GM23338 (cell line): ENCODE results near the gene SLAIN1. TPM values are rescaled to one million over a fixed set of nuclear protein-coding genes. Genes with fewer than 3 reads are reported as not detected.

Experiments used
- ATAC-seq: fragments of 200-7000 bp; cut with Tn5 transposase; 3 replicates; pipeline ENCODE4 v1.9.1; 2020
- DNase-seq: peaks from one replicate; pipeline ENCODE4 v3.0.0-alpha.2; 2015; ENCODE audit warnings: low spot score
- H2AFZ ChIP-seq: fragments of 200-600 bp; sonication (generic); 2 replicates; pipeline ENCODE4 v1.8.0; 2016; ENCODE audit warnings: antibody characterized with exemption, mild to moderate bottlenecking, moderate library complexity
- H3F3A ChIP-seq: fragments of 200-600 bp; sonication (generic); replicated peaks from 2 replicates; pipeline ENCODE4 v1.8.0; 2017; ENCODE audit warnings: antibody characterized with exemption, mixed run types, low read depth
- H3K27ac ChIP-seq: fragments of 200-600 bp; sonication (generic); 2 replicates; pipeline ENCODE4 v1.6.1; 2016; ENCODE audit warnings: low read depth
- H3K27me3 ChIP-seq: fragments of 200-600 bp; sonication (generic); 2 replicates; pipeline ENCODE4 v1.8.0; 2016; ENCODE audit warnings: mild to moderate bottlenecking, mixed run types, moderate library complexity; ENCODE audit not compliant: insufficient read depth
- H3K36me3 ChIP-seq: fragments of 200-600 bp; sonication (generic); 2 replicates; pipeline ENCODE4 v1.8.0; 2016; ENCODE audit warnings: mild to moderate bottlenecking; ENCODE audit not compliant: insufficient read depth
- H3K4me1 ChIP-seq: fragments of 200-600 bp; sonication (generic); 2 replicates; pipeline ENCODE4 v1.8.0; 2016; ENCODE audit warnings: mild to moderate bottlenecking, moderate library complexity; ENCODE audit not compliant: insufficient read depth
- H3K4me2 ChIP-seq: fragments of 200-600 bp; sonication (generic); 2 replicates; pipeline ENCODE4 v1.7.1; 2017; ENCODE audit warnings: mixed run types
- H3K4me3 ChIP-seq: fragments of 200-600 bp; sonication (generic); 2 replicates; pipeline ENCODE4 v1.6.1; 2016; ENCODE audit warnings: mixed run types
- H3K79me2 ChIP-seq: fragments of 200-600 bp; sonication (generic); replicated peaks from 2 replicates; pipeline ENCODE4 v1.8.0; 2017; ENCODE audit warnings: mild to moderate bottlenecking; ENCODE audit not compliant: insufficient read depth
- H3K9me2 ChIP-seq: fragments of 200-600 bp; sonication (generic); 2 replicates; pipeline ENCODE4 v1.8.0; 2017; ENCODE audit not compliant: insufficient read depth
- H4K20me1 ChIP-seq: fragments of 200-600 bp; sonication (generic); replicated peaks from 2 replicates; pipeline ENCODE4 v1.8.0; 2017; ENCODE audit warnings: mild to moderate bottlenecking; ENCODE audit not compliant: insufficient read depth
- H3K27ac Mint-ChIP-seq: 2 replicates; pipeline ENCODE4 v1.8.0; 2020; ENCODE audit warnings: inconsistent platforms, mild to moderate bottlenecking, moderate library complexity, mixed read lengths
- H3K27me3 Mint-ChIP-seq: 3 replicates; pipeline ENCODE4 v1.8.0; 2022; ENCODE audit warnings: low read depth, mild to moderate bottlenecking, moderate library complexity, mixed read lengths, inconsistent platforms; ENCODE audit not compliant: insufficient read depth, poor library complexity
- H3K36me3 Mint-ChIP-seq: 3 replicates; pipeline ENCODE4 v1.8.0; 2021; ENCODE audit warnings: low read depth, mild to moderate bottlenecking, inconsistent platforms, moderate library complexity, mixed read lengths
- H3K4me1 Mint-ChIP-seq: 3 replicates; pipeline ENCODE4 v1.8.0; 2020; ENCODE audit warnings: mild to moderate bottlenecking, inconsistent platforms, mixed read lengths
- H3K4me3 Mint-ChIP-seq: 3 replicates; pipeline ENCODE4 v1.8.0; 2021; ENCODE audit warnings: moderate library complexity, mild to moderate bottlenecking, inconsistent platforms, mixed read lengths
- H3K9me3 Mint-ChIP-seq: 3 replicates; pipeline ENCODE4 v1.8.0; 2020; ENCODE audit warnings: moderate library complexity, mild to moderate bottlenecking, inconsistent platforms, mixed read lengths
- CREB1 ChIP-seq: fragments of 250-450 bp; sonication (Bioruptor Pico); IDR thresholded peaks from 2 replicates; pipeline ENCODE4 v1.5.0; 2020; ENCODE audit warnings: low read depth, mild to moderate bottlenecking, moderate library complexity
- CTCF ChIP-seq, 2 experiments: fragments of 200-600 bp in 1 of 2; sonication (generic) in 1 of 2; conservative IDR thresholded peaks; 2 replicates each; pipeline versions ENCODE4 v1.5.1 to v1.6.1; 2016 to 2017; ENCODE audit warnings: antibody characterized with exemption in 2 of 2, low read depth in 2 of 2, mild to moderate bottlenecking in 2 of 2, moderate library complexity in 1 of 2
- ETS1 ChIP-seq: IDR thresholded peaks from 2 replicates; pipeline ENCODE4 v1.6.1; 2016; ENCODE audit warnings: antibody characterized with exemption
- EZH2 ChIP-seq: fragments of 200-600 bp; sonication (generic); IDR thresholded peaks from one replicate; pipeline ENCODE4 v1.8.0; 2017; ENCODE audit warnings: antibody characterized with exemption, mild to moderate bottlenecking, low read depth; ENCODE audit not compliant: unreplicated experiment
- EZH2phosphoT487 ChIP-seq: fragments of 200-600 bp; sonication (generic); IDR thresholded peaks from one replicate; pipeline ENCODE4 v1.8.1; 2018; ENCODE audit warnings: antibody characterized with exemption; ENCODE audit not compliant: unreplicated experiment
- JUNB ChIP-seq: IDR thresholded peaks from one replicate; pipeline ENCODE4 v1.6.1; 2016; ENCODE audit warnings: antibody characterized with exemption; ENCODE audit not compliant: unreplicated experiment
- NANOG ChIP-seq: IDR thresholded peaks from 2 replicates; pipeline ENCODE4 v1.6.1; 2016; ENCODE audit warnings: antibody characterized with exemption, borderline replicate concordance
- POLR2AphosphoS5 ChIP-seq: IDR thresholded peaks from 2 replicates; pipeline ENCODE4 v1.6.1; 2016; ENCODE audit warnings: antibody characterized with exemption, low read depth
- REST ChIP-seq: IDR thresholded peaks from one replicate; pipeline ENCODE4 v1.6.1; 2018; ENCODE audit warnings: antibody characterized with exemption; ENCODE audit not compliant: unreplicated experiment
- STAT1 ChIP-seq: IDR thresholded peaks from one replicate; pipeline ENCODE4 v1.6.1; 2016; ENCODE audit warnings: antibody characterized with exemption; ENCODE audit not compliant: unreplicated experiment
- ZNF114 ChIP-seq: fragments of 250-450 bp; sonication (Bioruptor Pico); IDR thresholded peaks from 2 replicates; pipeline ENCODE4 v1.5.0; 2020; ENCODE audit warnings: mild to moderate bottlenecking, moderate library complexity
- ZNF331 ChIP-seq: fragments of 250-450 bp; sonication (Bioruptor Pico); IDR thresholded peaks from 2 replicates; pipeline ENCODE4 v1.5.0; 2020; ENCODE audit warnings: low read depth, mild to moderate bottlenecking, moderate library complexity
- ZNF462 ChIP-seq: fragments of 250-450 bp; sonication (Bioruptor Pico); IDR thresholded peaks from 2 replicates; pipeline ENCODE4 v1.5.0; 2020; ENCODE audit warnings: mild to moderate bottlenecking, moderate library complexity
- polyA plus RNA-seq: library from polyadenylated mRNA; unstranded; fragments of >200 nt; fragmentation: Nextera tagmentation; extraction: Ambion mirVana; gene quantifications from 2 replicates; pipeline ENCODE4 v1.2.1, GENCODE V29; 2016
- total RNA-seq: library from RNA; depleted of rRNA; stranded (reverse); fragments of >200 nt; shearing (Covaris generic); gene quantifications from 2 replicates; pipeline ENCODE4 v1.2.3, GENCODE V29; 2014

SLAIN1 gene
- total and polyA plus RNA-seq, 2 experiments from 2014 or later = 16.3 to 44.2 TPM

GRCh38 chr13:77720988-77721387, 23.5 kb downstream of the SLAIN1 start:
- Histone ChIP-seq H4K20me1 (no peaks in the 10 kb centered on the region), H3K9me2 (no peaks in the 10 kb centered on the region), H3K4me1 (peaks cover 26% of the 10 kb centered on the region), H3K4me2 (no peak overlapping the region), H3K27ac (no peak overlapping the region), H3K36me3 (no peaks in the 10 kb centered on the region), H2AFZ (no peak overlapping the region), H3K4me3 (no peak overlapping the region), H3K79me2 (peaks cover 55% of the 10 kb centered on the region), H3F3A (no peaks in the 10 kb centered on the region), H3K27me3 (no peaks in the 10 kb centered on the region)
- no peak for TF ChIP-seq CTCF (conservative IDR thresholded peaks at IDR 0.05; ENCODE audit: low read depth in 2 of 2)
- no peak for TF ChIP-seq ETS1
- no peak for TF ChIP-seq CREB1 (CRISPR knock-in tag)
- TF ChIP-seq NANOG = no peak
- TF ChIP-seq STAT1 = no peak
- TF ChIP-seq ZNF331 (CRISPR knock-in tag) = no peak
- TF ChIP-seq ZNF114 (CRISPR knock-in tag) = no peak
- no peak for TF ChIP-seq REST
- no peak for TF ChIP-seq JUNB
- TF ChIP-seq EZH2phosphoT487 = no peak
- TF ChIP-seq POLR2AphosphoS5 = no peak
- no peak for TF ChIP-seq EZH2
- no peak for TF ChIP-seq ZNF462 (CRISPR knock-in tag)
- no peaks in the 10 kb centered on the region for H3K27me3 Mint-ChIP-seq
- H3K4me3 Mint-ChIP-seq = no peak overlapping the region
- DNase-seq (no peak), ATAC-seq (no peak)
- H3K27ac Mint-ChIP-seq = no peak overlapping the region
- H3K36me3 Mint-ChIP-seq = peaks cover 39% of the 10 kb centered on the region
- peaks cover 45% of the 10 kb centered on the region for H3K4me1 Mint-ChIP-seq
- H3K9me3 Mint-ChIP-seq = no peaks in the 10 kb centered on the region
